Activated CD8-positive, alpha-beta memory T cell treated with anti-CD3 and anti-CD28 coated beads for 24 hours (primary cell): ENCODE measurements around the gene PHF24.
"Not testable (repeated sequence)": the region's sequence is repeated elsewhere in the genome, so short reads cannot be mapped to it uniquely, and the experiment has no call there.

Source experiments
- DNase-seq: peaks from one replicate; pipeline ENCODE4 v3.0.0-alpha.2; 2020

The PHF24 gene

DNA sequence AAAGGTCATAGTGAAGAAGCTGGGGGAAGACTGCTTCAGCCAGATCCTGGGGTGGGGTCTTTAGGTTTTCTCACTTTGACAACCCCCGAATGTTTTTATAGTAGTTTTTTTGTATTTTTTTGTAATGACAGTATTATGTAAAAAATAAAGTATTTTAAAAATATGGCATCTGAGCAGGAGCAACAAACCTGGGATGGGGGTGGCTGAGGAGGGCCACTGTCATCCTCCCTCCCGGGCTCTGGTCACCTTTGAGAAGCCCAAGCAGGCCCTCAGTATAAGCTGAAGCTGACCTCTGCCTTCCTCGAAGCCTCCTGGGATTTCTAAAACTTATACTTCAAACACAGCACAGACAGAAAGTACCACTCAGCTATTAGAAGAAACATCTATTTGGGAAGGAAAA lies 40.2 kb downstream of the PHF24 start:
- DNase-seq = no peak

DNA sequence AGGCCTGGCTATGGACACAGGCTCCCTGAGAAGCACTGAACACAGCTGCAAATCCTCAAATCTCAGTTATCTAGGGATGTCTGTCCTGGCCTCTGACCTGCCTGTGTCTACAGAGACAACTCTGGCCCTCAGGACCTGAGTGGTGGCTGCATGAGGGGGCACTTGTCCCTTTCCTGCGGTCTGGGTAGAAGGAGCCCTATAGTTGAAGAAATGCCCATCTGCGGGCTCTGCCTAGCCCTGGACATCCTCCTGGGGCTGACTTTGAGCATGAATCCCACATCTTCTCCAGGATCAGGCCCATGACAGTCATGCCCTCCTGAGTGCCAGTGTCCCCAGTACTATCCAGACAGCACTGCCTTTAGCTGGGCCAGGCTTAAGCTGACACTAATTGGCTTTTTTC lies 41.5 kb downstream of the PHF24 start:
- DNase-seq = no peak

DNA sequence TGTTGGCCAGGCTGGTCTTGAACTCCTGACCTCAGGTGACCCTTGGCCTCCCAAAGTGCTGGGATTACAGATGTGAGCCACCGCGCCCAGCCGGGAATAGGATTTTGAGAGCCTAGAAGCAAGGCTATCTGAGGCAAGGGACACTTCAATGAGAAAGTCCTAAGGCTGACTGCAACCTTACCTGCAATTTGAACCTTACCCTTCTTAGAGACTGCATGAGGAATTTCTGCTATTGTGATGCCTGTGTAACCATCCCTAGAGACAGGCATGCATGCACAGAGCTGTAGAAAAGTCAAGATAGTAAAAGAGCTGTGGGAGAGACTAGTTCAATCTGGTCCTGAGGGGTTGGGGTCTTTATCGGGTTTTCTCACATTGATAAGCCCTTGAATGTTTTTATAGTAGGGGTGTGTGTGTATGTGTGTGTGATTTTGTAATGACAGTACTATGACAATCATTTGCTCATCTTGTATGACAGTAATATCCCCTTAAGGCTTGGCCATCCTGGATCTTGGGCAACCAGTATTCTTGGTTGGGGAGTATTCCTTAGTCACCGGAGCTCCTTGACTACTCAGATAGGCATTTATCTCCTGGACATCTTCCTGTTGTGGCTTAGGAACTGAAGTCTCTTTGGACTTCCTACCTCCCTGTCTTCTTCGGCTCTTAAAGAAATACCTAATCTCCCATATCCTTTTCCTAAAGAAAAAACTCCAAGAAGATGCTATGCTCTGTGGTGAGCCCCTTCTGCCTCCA lies 42.6 kb downstream of the PHF24 start:
- DNase-seq = no peak

DNA sequence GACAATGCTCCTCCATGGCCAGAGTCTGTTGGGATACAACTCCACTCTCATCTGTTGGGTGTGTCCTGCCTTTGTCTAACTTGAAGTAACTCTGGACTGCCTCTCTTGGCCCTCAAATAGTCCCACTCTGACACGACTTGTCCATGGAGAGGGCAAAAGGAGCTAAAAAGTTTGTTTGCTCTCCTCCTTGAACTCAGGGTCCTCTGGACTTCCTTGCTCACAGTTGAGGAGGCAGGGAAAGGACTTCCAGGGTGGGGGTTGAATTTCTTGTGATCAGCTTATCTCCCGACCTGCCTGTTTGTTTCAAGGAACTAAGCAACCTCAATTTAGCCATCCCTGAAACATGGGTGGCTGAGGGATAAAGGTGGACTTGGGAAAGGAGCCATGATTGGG lies 43.2 kb downstream of the PHF24 start:
- DNase-seq = no peak

DNA sequence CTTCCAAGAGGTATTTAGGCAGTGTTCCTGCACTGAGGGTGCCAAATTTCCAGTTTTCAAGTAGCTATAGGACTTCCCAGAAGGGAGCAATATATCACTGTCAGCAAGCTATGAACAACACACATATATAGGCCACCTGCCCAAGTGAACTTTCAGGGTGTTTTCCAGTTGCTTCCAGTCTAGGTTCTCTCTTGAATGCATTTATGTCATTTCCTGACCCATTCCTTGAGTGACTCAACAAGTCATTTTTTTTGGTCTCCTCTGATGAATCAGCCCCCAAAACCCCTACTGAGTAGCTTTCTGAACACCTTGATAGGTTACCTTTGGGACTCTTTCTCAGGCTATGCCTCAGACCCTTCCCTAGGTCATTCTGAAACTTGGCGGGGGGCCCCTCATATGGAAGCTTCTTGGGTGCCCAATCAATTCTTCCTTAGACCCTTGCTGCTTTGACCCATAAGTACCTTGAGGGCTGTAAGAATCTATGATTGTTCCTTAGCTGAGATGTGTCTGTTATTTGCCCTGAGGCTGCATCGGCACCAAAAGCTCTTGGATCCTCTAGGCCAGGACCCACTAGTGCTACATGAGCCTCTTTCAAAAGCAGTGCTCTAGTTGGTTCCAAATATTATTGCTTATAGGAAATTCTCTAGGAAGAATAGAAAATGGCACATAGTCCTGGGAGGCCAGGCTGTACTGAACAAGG lies 43.9 kb downstream of the PHF24 start:
- DNase-seq = no peak

DNA sequence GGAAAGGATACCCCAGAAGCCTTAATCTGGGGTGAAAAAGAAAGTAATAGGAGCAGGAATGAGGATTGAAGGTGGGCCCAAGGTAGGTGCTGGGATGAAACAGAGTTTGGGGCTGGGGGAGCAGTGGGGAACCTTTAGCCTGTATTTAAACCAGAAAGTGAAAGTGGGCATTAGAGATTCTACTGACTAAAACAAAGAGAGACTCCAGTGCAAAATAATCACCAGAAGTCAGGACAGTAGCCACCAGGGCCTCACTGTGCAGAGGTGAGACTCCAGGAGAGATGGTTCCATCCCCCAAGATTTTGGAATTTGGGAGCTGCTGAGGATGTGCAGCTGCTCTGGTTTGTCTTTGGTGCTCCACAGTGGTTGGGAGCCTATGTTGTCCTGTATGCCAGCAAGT lies 44.5 kb downstream of the PHF24 start:
- no peak for DNase-seq

DNA sequence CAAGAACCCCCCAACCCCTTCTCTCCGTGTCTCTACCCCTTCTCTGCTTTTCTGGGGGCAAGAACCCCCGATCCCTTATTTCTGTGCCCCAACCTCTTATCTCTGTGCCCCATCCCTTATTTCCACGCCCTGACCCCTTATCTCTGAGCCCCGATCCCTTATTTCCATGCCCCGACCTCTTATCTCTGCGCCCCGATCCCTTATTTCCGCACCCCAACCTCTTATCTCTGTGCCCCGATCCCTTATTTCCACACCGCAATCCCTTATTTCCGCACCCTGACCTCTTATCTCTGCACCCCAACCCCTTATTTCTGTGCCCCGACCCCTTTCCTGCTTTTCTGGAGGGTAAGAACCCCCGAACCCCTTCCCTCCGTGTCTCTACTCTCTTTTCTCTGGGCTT lies 46.2 kb downstream of the PHF24 start:
- not testable (repeated sequence) for DNase-seq

DNA sequence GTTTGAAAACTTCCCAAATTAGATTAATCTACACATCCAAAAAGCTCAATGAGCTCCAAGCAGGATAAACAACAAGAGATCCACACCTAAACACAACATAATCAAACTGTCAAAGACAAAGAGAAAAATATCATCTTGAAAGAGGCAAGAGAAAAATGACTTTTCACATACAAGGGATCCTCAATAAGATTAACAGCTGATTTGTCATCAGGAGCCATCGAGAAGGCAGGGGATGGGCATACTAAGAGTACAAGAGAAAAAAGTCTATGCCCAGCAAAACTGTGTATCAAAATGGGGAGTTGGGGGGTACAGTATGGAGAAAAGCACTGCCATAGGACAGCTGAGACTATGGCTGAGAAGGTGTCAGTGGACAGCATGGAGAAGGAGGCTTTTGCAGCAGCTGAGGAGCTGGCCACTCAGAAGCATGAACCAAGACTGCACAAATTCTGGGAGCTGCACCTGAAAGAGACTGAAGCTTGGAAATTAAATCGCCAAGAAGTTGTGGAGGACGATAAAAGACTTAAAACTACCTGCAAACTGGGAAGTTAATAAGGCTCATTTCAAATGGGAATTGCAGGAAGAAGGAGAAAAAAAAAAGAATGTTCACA lies 52.4 kb downstream of the PHF24 start:
- DNase-seq = no peak

DNA sequence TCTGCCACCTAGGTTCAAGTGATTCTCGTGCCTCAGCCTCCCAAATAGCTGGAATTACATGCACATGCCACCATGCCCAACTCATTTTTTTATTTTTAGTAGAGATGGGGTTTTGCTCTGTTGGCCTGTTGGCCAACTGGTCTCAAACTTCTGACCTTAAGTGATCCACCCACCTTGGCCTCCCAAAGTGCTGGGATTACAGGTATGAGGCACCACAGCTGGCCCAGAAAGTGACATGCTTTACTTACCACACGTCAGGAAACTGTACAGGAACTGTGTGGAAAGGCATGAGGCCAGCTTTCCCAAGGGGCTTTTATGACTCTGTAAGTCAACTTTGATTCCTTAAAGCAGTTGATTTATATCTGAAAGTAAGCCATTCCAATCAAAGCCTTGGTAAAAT lies 56.4 kb downstream of the PHF24 start:
- no peak for DNase-seq

DNA sequence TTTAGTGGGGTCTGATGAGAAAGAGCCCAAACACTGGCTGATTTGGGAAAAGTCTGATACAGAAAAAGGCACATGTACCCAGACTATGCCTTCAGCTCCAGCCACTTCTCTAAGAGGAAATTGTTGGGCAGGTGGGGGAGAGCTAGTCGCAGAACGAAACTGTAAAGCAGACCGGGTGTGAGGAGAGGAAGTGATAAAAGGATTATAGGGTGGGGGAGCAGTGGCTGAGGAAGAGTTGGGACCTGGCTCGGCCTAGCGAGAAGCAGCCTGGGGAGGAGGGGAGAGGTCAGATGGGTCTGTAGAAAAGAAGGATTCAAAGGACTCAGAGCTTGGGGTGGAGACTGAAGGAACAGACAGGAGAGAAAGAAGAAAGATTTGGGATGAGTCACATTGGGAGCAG lies 65.4 kb downstream of the PHF24 start:
- DNase-seq = not testable (repeated sequence)

DNA sequence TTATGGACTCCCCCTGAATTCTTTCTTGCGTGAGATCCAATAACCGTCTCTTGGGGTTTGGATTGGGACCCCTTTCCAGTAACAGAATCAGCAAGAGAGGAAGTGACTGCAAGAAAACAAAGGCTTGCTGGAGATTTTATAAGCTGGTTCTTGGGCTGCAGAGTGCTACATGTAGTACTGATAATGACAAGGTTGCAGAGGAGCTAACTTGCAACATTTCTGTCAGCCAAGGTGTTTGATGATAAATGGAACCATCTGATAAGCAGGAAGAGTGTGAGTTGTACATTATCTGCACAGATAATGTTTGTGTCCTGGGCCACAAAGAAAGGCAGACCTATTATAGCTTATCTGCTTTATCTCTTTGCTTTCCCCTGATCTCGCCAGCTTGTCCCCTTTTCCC lies 68.6 kb downstream of the PHF24 start:
- no peak for DNase-seq

DNA sequence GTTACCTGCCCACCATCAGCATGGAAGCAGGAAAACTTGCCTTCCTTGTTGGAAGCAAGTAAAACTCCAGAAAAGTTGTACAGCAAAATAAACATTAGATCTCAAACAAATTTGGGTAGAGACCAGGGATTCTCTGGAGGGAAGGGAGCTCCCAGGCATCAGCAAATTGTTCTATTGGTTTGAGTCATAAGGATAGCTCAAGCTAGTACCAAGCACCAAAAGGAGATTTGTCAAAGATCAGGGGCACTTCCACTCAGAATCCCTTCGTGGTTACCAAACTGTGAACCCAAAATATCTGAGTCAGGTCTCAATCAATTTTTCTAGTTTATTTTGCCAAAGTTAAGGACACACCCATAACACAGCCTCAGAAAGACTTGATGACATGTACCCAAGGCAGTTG lies 69.3 kb downstream of the PHF24 start:
- no peak for DNase-seq

DNA sequence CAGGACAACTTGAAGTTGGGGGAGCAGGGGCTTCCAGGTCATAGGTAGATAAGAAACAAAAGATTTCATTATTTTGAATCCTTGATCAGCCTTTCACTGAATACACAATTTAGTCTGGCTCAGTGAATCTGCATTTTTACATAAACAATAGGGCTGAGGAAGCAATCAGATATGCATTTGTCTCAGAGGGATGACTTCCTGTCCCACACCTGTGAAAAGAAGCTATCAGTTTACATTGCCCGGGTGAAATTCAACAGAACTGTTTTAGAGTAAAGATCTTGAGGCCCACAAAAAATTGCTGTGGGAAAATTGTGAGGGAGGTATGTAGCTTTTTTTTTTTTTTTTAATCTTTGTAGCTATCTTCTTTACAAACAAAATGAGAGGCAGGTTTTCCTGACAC lies 69.8 kb downstream of the PHF24 start:
- no peak for DNase-seq

DNA sequence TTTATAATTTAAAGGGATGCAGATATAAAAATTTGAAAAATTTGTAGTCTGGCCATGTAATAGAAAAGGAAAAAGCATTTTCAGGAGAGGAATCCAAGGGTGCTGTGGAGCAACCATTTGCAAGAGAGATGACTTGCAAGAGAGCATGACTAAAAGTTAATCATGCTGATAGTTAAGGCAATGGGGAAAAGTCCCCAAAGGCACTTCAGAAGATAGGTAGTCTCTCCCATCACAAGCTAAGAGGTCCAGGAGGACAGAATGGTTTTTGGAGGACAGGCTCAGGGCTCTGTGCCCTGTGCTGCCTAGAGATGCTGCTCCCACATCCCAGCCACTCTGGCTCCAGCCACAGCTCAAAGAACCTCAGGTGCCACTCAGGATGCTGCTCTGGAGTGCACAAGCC lies 70.3 kb downstream of the PHF24 start:
- no peak for DNase-seq

DNA sequence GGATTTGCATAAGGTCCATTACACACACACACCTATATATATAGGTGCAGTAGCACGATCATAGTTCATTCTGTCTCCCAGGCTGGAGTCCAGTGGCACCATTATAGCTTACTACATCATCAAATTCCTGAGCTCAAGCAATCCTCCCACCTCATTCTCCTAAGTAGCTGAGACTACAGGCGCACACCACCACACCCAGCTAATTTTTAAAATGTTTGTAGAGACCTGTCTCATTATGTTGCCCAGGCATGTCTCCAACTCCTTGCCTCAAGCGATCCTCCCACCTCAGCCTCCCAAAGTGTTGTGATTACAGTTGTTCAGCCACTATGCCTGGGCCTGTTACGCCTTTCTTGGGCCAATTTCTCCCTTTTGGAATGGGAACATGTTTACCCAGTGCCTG lies 71.2 kb downstream of the PHF24 start:
- DNase-seq = no peak

DNA sequence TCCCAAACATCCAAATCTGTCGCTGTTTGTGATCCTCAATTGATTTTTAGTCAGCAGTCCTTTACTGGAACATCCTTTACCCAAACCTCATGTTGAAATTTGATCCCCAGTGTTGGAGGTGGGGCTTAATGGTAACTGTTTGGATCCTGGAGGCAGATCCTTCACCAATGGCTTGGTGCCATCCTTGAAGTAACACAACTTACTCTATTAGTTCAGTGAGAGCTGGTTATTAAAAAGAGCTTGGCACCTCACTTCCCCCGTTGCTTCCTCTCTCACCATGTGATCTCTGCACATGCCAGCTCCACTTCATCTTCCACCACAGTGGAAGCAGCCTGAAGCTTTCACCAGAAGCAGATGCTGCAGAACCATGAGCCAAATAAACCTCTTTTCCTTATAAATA lies 71.8 kb downstream of the PHF24 start:
- DNase-seq = no peak
